ENCODE results near the gene SPTBN1. TPM values are rescaled to one million over a fixed set of nuclear protein-coding genes. Genes with fewer than 3 reads are reported as not detected.
A peak's percentile ranks its signal among the peaks of the same experiment; 100 is the strongest.

SPTBN1 gene
- total RNA-seq, 1 experiment from 2014 or later, result 146 TPM

DNA sequence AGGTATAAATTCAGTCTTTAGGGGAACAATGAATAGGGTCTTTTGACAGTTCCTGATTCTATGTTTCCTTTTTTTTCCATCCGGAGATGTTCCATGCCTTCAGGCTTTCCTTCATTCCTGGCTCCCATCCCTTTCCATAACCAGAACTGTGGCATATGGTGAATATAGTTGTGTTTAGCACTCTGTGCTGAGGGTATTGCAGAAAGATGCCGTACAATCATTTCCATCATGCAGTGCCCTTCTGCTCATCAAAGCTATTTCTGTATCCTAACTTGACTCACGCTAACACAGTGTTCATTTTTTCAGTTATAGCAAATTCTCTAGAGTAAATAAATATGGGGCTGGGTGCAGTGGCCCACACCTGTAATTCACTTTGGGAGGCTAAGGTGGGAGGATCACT, 135.4 kb downstream of the SPTBN1 start:
- POLR2A ChIA-PET (ENCODE audit: low non-redundant PET), result no interaction called here

DNA sequence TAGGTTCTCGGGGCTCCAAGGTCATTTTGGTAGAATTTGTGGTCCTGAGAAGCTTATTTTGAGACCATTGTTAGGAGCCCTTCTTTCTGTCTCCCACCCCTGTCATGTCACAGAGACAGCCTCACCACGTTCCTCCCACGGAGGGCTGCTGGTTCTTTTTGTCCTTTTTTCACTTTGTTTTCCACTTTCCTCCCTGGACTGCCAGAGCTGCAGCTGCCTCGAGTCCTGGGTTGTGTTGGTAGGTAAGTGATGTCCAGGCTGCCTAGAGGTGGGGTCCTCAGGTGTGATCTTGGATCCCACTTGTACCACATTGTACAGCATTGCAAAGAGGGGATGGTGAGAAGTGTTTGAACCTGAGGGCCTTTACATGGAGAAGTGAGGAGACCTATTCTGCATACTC, 137.1 kb downstream of the SPTBN1 start:
- Histone ChIP-seq H3K27ac (ENCODE audit: low read depth, low read length, poor library complexity, severe bottlenecking) (no peak overlapping the region), H3K27me3 (replicated peaks; ENCODE audit: insufficient read depth, low read depth, low read length, poor library complexity) (no peaks in the 10 kb centered on the region), H3K4me3 (ENCODE audit: low read depth, low read length, poor library complexity, severe bottlenecking) (no peak overlapping the region), H3K4me1 (ENCODE audit: insufficient read depth, low read length, poor library complexity, severe bottlenecking) (peaks cover 51% of the 10 kb centered on the region), H3K9me3 (ENCODE audit: low read depth, low read length, poor library complexity, severe bottlenecking) (no peaks in the 10 kb centered on the region), H3K36me3 (ENCODE audit: insufficient read depth, low read length, poor library complexity, severe bottlenecking) (no peaks in the 10 kb centered on the region)
- no peak for DNase-seq (ENCODE audit: low spot score)
- TF ChIP-seq EZH2 (IDR thresholded peaks at IDR 0.05; ENCODE audit: borderline replicate concordance, low read depth, low read length, poor library complexity, severe bottlenecking), result no peak
- TF ChIP-seq, protein P1, sequence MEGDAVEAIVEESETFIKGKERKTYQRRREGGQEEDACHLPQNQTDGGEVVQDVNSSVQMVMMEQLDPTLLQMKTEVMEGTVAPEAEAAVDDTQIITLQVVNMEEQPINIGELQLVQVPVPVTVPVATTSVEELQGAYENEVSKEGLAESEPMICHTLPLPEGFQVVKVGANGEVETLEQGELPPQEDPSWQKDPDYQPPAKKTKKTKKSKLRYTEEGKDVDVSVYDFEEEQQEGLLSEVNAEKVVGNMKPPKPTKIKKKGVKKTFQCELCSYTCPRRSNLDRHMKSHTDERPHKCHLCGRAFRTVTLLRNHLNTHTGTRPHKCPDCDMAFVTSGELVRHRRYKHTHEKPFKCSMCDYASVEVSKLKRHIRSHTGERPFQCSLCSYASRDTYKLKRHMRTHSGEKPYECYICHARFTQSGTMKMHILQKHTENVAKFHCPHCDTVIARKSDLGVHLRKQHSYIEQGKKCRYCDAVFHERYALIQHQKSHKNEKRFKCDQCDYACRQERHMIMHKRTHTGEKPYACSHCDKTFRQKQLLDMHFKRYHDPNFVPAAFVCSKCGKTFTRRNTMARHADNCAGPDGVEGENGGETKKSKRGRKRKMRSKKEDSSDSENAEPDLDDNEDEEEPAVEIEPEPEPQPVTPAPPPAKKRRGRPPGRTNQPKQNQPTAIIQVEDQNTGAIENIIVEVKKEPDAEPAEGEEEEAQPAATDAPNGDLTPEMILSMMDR (conservative IDR thresholded peaks at IDR 0.05; ENCODE audit: low read depth, low read length), result no peak
- POLR2A ChIA-PET (ENCODE audit: low non-redundant PET), result no interaction called here
- CTCF ChIA-PET, result no interaction called here
- no TSS peak for BruUV-seq (replicated peaks)
- intact Hi-C loops (cut with micrococcal nuclease; ENCODE audit: unreplicated experiment), result no loop called here

More for the DNA sequence above, 135.4 kb downstream of the SPTBN1 start:
- H3K36me3 ChIP-seq (ENCODE audit: insufficient read depth, low read length, poor library complexity, severe bottlenecking), result no peaks in the 10 kb centered on the region
- BruUV-seq (replicated peaks), result no TSS peak
- TF ChIP-seq, protein P1 (conservative IDR thresholded peaks at IDR 0.05; ENCODE audit: low read depth, low read length), result no peak
- TF ChIP-seq EZH2 (IDR thresholded peaks at IDR 0.05; ENCODE audit: borderline replicate concordance, low read depth, low read length, poor library complexity, severe bottlenecking), result no peak
- H3K27ac ChIP-seq (ENCODE audit: low read depth, low read length, poor library complexity, severe bottlenecking), result peak overlapping the region; percentile 5
- CTCF ChIA-PET, result no interaction called here
- intact Hi-C loops (cut with micrococcal nuclease; ENCODE audit: unreplicated experiment), result no loop called here
- no peaks in the 10 kb centered on the region for H3K27me3 ChIP-seq (replicated peaks; ENCODE audit: insufficient read depth, low read depth, low read length, poor library complexity)
- no peak overlapping the region for H3K4me3 ChIP-seq (ENCODE audit: low read depth, low read length, poor library complexity, severe bottlenecking)
- H3K4me1 ChIP-seq (ENCODE audit: insufficient read depth, low read length, poor library complexity, severe bottlenecking), result peaks cover 57% of the 10 kb centered on the region
- DNase-seq (ENCODE audit: low spot score), result no peak
- H3K9me3 ChIP-seq (ENCODE audit: low read depth, low read length, poor library complexity, severe bottlenecking), result no peaks in the 10 kb centered on the region

DNA sequence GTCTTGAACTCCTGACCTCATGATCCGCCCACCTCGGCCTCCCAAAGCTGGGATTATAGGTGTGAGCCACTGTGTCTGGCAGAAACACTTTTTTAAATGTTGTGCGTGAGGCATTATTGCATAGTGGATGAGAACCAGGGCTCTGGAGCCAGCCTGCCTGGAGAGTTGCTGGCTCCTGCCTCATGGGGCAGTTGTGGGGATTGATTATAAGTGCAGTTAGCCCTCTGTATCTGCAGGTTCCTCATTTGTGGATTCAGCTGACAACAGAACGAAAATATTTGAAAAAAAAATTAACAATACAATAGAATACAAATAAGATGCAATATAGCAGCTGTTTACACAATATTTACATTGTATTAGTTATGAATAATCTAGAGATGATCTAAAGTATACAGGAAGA, 137.9 kb downstream of the SPTBN1 start:
- intact Hi-C loops (cut with micrococcal nuclease; ENCODE audit: unreplicated experiment), result no loop called here
- BruUV-seq (replicated peaks), result no TSS peak
- no peak for DNase-seq (ENCODE audit: low spot score)
- TF ChIP-seq EZH2 (IDR thresholded peaks at IDR 0.05; ENCODE audit: borderline replicate concordance, low read depth, low read length, poor library complexity, severe bottlenecking), result no peak
- TF ChIP-seq, protein P1 (conservative IDR thresholded peaks at IDR 0.05; ENCODE audit: low read depth, low read length), result no peak
- Histone ChIP-seq H3K4me1 (ENCODE audit: insufficient read depth, low read length, poor library complexity, severe bottlenecking) (peaks cover 43% of the 10 kb centered on the region), H3K9me3 (ENCODE audit: low read depth, low read length, poor library complexity, severe bottlenecking) (no peaks in the 10 kb centered on the region), H3K36me3 (ENCODE audit: insufficient read depth, low read length, poor library complexity, severe bottlenecking) (peaks cover 4% of the 10 kb centered on the region), H3K27ac (ENCODE audit: low read depth, low read length, poor library complexity, severe bottlenecking) (no peak overlapping the region), H3K4me3 (ENCODE audit: low read depth, low read length, poor library complexity, severe bottlenecking) (no peak overlapping the region), H3K27me3 (replicated peaks; ENCODE audit: insufficient read depth, low read depth, low read length, poor library complexity) (no peaks in the 10 kb centered on the region)
- CTCF ChIA-PET, result no interaction called here
- POLR2A ChIA-PET (ENCODE audit: low non-redundant PET), result no interaction called here

Measured in A673 (cell line).